ENCODE data around the gene PPP2R2B. TPM values are rescaled to one million over a fixed set of nuclear protein-coding genes. Genes with fewer than 3 reads are reported as not detected.

PPP2R2B gene
- total RNA-seq, 1 experiment from 2014 or later: not detected

GRCh38 chr5:146821732-146822131, 56.8 kb downstream of the PPP2R2B start (continued):
- TF ChIP-seq ELF1 (IDR thresholded peaks at IDR 0.05; ENCODE audit: borderline replicate concordance, low read depth) (no peak), ZFX (IDR thresholded peaks at IDR 0.05) (no peak), SRF (IDR thresholded peaks at IDR 0.05; ENCODE audit: low read depth) (no peak)

DNA sequence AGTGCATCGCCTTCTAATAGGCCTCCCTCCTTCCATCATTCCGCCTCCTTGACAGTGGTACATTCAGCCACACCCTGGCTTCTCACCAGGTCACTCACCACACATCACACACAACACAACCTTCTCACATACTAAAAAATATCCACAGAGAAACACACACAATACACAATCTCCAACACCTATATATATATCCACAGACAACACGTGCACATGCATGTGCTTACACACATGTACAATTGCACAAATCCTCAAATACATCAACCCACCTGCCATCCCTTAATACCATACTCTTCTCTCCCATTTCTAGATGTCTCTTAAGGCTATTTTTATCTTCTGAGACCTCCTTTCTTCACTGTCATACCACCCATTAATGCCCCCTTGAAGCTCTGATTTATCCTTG, 57.6 kb downstream of the PPP2R2B start:
- H2AFZ ChIP-seq (ENCODE audit: low read depth, low read length, poor library complexity, severe bottlenecking): no peak overlapping the region
- BruUV-seq (replicated peaks): no TSS peak
- POLR2A ChIA-PET: no interaction called here
- intact Hi-C loops (cut with micrococcal nuclease): no loop called here
- H3K27ac ChIP-seq (ENCODE audit: low read depth, low read length): no peak overlapping the region
- H4K20me1 ChIP-seq (ENCODE audit: insufficient read depth): no peaks in the 10 kb centered on the region
- no peaks in the 10 kb centered on the region for H3K4me1 ChIP-seq (ENCODE audit: control insufficient read depth in 1 of 2, insufficient read depth in 2 of 2, low read length in 2 of 2)
- DNase-seq (ENCODE audit: low read depth, low spot score): no peak
- no peaks in the 10 kb centered on the region for H3K9me2 ChIP-seq (ENCODE audit: insufficient read depth)
- no peak for TF ChIP-seq RAD21 (IDR thresholded peaks at IDR 0.05; ENCODE audit: low read depth)
- no peak for TF ChIP-seq EZH2phosphoT487 (IDR thresholded peaks at IDR 0.05; ENCODE audit: borderline replicate concordance)
- TF ChIP-seq, protein P1, sequence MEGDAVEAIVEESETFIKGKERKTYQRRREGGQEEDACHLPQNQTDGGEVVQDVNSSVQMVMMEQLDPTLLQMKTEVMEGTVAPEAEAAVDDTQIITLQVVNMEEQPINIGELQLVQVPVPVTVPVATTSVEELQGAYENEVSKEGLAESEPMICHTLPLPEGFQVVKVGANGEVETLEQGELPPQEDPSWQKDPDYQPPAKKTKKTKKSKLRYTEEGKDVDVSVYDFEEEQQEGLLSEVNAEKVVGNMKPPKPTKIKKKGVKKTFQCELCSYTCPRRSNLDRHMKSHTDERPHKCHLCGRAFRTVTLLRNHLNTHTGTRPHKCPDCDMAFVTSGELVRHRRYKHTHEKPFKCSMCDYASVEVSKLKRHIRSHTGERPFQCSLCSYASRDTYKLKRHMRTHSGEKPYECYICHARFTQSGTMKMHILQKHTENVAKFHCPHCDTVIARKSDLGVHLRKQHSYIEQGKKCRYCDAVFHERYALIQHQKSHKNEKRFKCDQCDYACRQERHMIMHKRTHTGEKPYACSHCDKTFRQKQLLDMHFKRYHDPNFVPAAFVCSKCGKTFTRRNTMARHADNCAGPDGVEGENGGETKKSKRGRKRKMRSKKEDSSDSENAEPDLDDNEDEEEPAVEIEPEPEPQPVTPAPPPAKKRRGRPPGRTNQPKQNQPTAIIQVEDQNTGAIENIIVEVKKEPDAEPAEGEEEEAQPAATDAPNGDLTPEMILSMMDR (IDR thresholded peaks at IDR 0.05 in 2 of 3, conservative IDR thresholded peaks at IDR 0.05 in 1 of 3; ENCODE audit: borderline replicate concordance in 1 of 3, insufficient read depth in 1 of 3, low read depth in 2 of 3, low read length in 2 of 3): no peak
- TF ChIP-seq MAX (IDR thresholded peaks at IDR 0.05): no peak
- no peak for TF ChIP-seq CBX3 (IDR thresholded peaks at IDR 0.05; ENCODE audit: low read depth)
- no peak for TF ChIP-seq JUND (IDR thresholded peaks at IDR 0.05)
- TF ChIP-seq YY1 (IDR thresholded peaks at IDR 0.05; ENCODE audit: extremely low read depth, insufficient replicate concordance, low read depth, low read length): no peak
- no peak for TF ChIP-seq EZH2 (IDR thresholded peaks at IDR 0.05)
- no peak for TF ChIP-seq EGR1 (IDR thresholded peaks at IDR 0.05; ENCODE audit: low read depth)
- no peak for TF ChIP-seq ZNF274 (IDR thresholded peaks at IDR 0.05; ENCODE audit: low read depth, low read length)
- no peak for TF ChIP-seq TCF7L2 (IDR thresholded peaks at IDR 0.05; ENCODE audit: borderline replicate concordance, extremely low read depth, insufficient read depth, insufficient read length)
- TF ChIP-seq SIN3A (IDR thresholded peaks at IDR 0.05; ENCODE audit: low read depth): no peak
- no peak for TF ChIP-seq FOSL1 (IDR thresholded peaks at IDR 0.05; ENCODE audit: low read depth)
- no peak for TF ChIP-seq ZBTB33 (IDR thresholded peaks at IDR 0.05; ENCODE audit: extremely low read depth, insufficient replicate concordance, low read length)
- TF ChIP-seq ZFX (IDR thresholded peaks at IDR 0.05): no peak
- no peak for TF ChIP-seq ATF3 (IDR thresholded peaks at IDR 0.05)
- H3K4me2 ChIP-seq (ENCODE audit: low read length): no peak overlapping the region
- H3K79me2 ChIP-seq (ENCODE audit: insufficient read depth, low read length): no peaks in the 10 kb centered on the region
- no peak overlapping the region for H3K4me3 ChIP-seq (replicated peaks in 1 of 2; ENCODE audit: low read depth in 1 of 2, low read length in 2 of 2)
- no peak overlapping the region for H3K9ac ChIP-seq (ENCODE audit: low read length)
- CTCF ChIA-PET: no interaction called here
- H3K9me3 ChIP-seq (ENCODE audit: control insufficient read depth in 1 of 2, insufficient read depth in 1 of 2, low read depth in 1 of 2, low read length in 2 of 2): no peaks in the 10 kb centered on the region
- H3K27me3 ChIP-seq (ENCODE audit: insufficient read depth, low read length): peaks cover 8% of the 10 kb centered on the region; the same call in 1 of the 2 replicates
- no peak for ATAC-seq
- no peaks in the 10 kb centered on the region for H3K36me3 ChIP-seq (ENCODE audit: control insufficient read depth in 1 of 2, insufficient read depth in 2 of 2, low read length in 2 of 2)
- RAD21 ChIA-PET (ENCODE audit: low non-redundant PET in 1 of 2, low total read pairs in 2 of 2, uncharacterized antibody in 2 of 2, unreplicated experiment in 2 of 2): no interaction called here
